ENCODE measurements around the gene CNNM3.

Gene CNNM3

GRCh38 chr2:96857667-96858372 is 41.8 kb downstream of the CNNM3 start, which contains the start of gene ANKRD39 (continued):
- TF ChIP-seq ZNF121 (tag by site-specific recombination; IDR thresholded peaks at IDR 0.05) = 0 out of 2 replicates have a peak, but pooled peaks have one; percentile 16
- TF ChIP-seq SALL2 (tag by site-specific recombination; IDR thresholded peaks at IDR 0.05; ENCODE audit: borderline replicate concordance) = no peak
- no peak for TF ChIP-seq PRDM6 (tag by site-specific recombination; IDR thresholded peaks at IDR 0.05)
- TF ChIP-seq ZFP41 (tag by site-specific recombination; IDR thresholded peaks at IDR 0.05; ENCODE audit: borderline replicate concordance) = no peak
- peak; percentile 79; the same call in 1 of the 2 replicates for TF ChIP-seq ZSCAN16 (tag by site-specific recombination; IDR thresholded peaks at IDR 0.05)
- TF ChIP-seq, protein P1, sequence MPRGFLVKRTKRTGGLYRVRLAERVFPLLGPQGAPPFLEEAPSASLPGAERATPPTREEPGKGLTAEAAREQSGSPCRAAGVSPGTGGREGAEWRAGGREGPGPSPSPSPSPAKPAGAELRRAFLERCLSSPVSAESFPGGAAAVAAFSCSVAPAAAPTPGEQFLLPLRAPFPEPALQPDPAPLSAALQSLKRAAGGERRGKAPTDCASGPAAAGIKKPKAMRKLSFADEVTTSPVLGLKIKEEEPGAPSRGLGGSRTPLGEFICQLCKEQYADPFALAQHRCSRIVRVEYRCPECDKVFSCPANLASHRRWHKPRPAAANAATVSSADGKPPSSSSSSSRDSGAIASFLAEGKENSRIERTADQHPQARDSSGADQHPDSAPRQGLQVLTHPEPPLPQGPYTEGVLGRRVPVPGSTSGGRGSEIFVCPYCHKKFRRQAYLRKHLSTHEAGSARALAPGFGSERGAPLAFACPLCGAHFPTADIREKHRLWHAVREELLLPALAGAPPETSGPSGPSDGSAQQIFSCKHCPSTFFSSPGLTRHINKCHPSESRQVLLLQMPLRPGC (tag by site-specific recombination; IDR thresholded peaks at IDR 0.05) = 0 out of 2 replicates have a peak, but pooled peaks have one; percentile 39
- TF ChIP-seq ZNF501 (tag by site-specific recombination; IDR thresholded peaks at IDR 0.05) = peak; percentile 52; the same call in 1 of the 2 replicates
- TF ChIP-seq HOXD13 (CRISPR knock-in tag; IDR thresholded peaks at IDR 0.05; ENCODE audit: borderline replicate concordance) = no peak
- peak; percentile 64 for TF ChIP-seq GLIS2 (tag by site-specific recombination; IDR thresholded peaks at IDR 0.05)
- TF ChIP-seq, protein P2, sequence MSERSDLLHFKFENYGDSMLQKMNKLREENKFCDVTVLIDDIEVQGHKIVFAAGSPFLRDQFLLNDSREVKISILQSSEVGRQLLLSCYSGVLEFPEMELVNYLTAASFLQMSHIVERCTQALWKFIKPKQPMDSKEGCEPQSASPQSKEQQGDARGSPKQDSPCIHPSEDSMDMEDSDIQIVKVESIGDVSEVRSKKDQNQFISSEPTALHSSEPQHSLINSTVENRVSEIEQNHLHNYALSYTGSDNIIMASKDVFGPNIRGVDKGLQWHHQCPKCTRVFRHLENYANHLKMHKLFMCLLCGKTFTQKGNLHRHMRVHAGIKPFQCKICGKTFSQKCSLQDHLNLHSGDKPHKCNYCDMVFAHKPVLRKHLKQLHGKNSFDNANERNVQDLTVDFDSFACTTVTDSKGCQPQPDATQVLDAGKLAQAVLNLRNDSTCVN (tag by site-specific recombination; optimal IDR thresholded peaks at IDR 0.05) = peak; percentile 79
- TF ChIP-seq REST (tag by site-specific recombination; IDR thresholded peaks at IDR 0.05) = no peak
- no peak for TF ChIP-seq ZNF302 (tag by site-specific recombination; IDR thresholded peaks at IDR 0.05; ENCODE audit: low read depth)
- no peak for TF ChIP-seq ZNF184 (tag by site-specific recombination; IDR thresholded peaks at IDR 0.05)
- peak; percentile 69; the same call in 1 of the 2 replicates for TF ChIP-seq KLF16 (tag by site-specific recombination; IDR thresholded peaks at IDR 0.05)
- peak; percentile 50; the same call in 1 of the 2 replicates for TF ChIP-seq ZBTB17 (tag by site-specific recombination; IDR thresholded peaks at IDR 0.05)
- TF ChIP-seq ZBTB8A (tag by site-specific recombination; IDR thresholded peaks at IDR 0.05) = peak; percentile 93
- no peak for TF ChIP-seq TRIM28 (IDR thresholded peaks at IDR 0.05; ENCODE audit: borderline replicate concordance, low read length)
- TF ChIP-seq ZBTB1 (tag by site-specific recombination; IDR thresholded peaks at IDR 0.05) = 0 out of 2 replicates have a peak, but pooled peaks have one; percentile 18
- peak; percentile 22 for TF ChIP-seq ZSCAN30 (tag by site-specific recombination; IDR thresholded peaks at IDR 0.05)
- TF ChIP-seq ZNF174 (tag by site-specific recombination; IDR thresholded peaks at IDR 0.05) = no peak
- TF ChIP-seq ZFP69B (tag by site-specific recombination; IDR thresholded peaks at IDR 0.05) = peak; percentile 51
- no peak for TF ChIP-seq ZNF175 (tag by site-specific recombination; IDR thresholded peaks at IDR 0.05)
- TF ChIP-seq, protein P3, sequence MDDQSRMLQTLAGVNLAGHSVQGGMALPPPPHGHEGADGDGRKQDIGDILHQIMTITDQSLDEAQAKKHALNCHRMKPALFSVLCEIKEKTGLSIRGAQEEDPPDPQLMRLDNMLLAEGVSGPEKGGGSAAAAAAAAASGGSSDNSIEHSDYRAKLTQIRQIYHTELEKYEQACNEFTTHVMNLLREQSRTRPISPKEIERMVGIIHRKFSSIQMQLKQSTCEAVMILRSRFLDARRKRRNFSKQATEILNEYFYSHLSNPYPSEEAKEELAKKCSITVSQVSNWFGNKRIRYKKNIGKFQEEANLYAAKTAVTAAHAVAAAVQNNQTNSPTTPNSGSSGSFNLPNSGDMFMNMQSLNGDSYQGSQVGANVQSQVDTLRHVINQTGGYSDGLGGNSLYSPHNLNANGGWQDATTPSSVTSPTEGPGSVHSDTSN (CRISPR knock-in tag; IDR thresholded peaks at IDR 0.05) = peak; percentile 89
- 0 out of 2 replicates have a peak, but pooled peaks have one; percentile 12 for TF ChIP-seq PATZ1 (tag by site-specific recombination; IDR thresholded peaks at IDR 0.05)
- TF ChIP-seq ZNF426 (tag by site-specific recombination; IDR thresholded peaks at IDR 0.05) = no peak
- peak; percentile 18; the same call in 1 of the 2 replicates for TF ChIP-seq ZBTB48 (tag by site-specific recombination; IDR thresholded peaks at IDR 0.05)
- TF ChIP-seq ZBTB20 (tag by site-specific recombination; IDR thresholded peaks at IDR 0.05) = peak; percentile 94
- 0 out of 2 replicates have a peak, but pooled peaks have one; percentile 30 for TF ChIP-seq KLF10 (tag by site-specific recombination; IDR thresholded peaks at IDR 0.05)
- TF ChIP-seq ZNF341 (tag by site-specific recombination; IDR thresholded peaks at IDR 0.05; ENCODE audit: low read depth) = peak; percentile 18; the same call in 1 of the 2 replicates
